Epidermal melanocyte (primary cell): ENCODE data around the gene CFC1.
"Not testable (repeated sequence)": the region's sequence is repeated elsewhere in the genome, so short reads cannot be mapped to it uniquely, and the experiment has no call there.

Experiments used
- DNase-seq: peaks from one replicate; pipeline ENCODE4 v3.0.0; 2011; ENCODE audit warnings: low spot score; ENCODE audit not compliant: insufficient read length

CFC1 gene

GRCh38 chr2:130599393-130599792 lies at the start of gene CFC1:
Gene CFC1, minus strand, starts transcription at chr2:130599575. Its CDS starts 288 bp downstream, at chr2:130599287.
- not testable (repeated sequence) for DNase-seq

- DNase-seq, result not testable (repeated sequence)
Measured at GRCh38 chr2:130641688-130642087, 42.3 kb upstream of the CFC1 start.

GRCh38 chr2:130638973-130639372 lies 39.6 kb upstream of the CFC1 start:
- not testable (repeated sequence) for DNase-seq

DNA sequence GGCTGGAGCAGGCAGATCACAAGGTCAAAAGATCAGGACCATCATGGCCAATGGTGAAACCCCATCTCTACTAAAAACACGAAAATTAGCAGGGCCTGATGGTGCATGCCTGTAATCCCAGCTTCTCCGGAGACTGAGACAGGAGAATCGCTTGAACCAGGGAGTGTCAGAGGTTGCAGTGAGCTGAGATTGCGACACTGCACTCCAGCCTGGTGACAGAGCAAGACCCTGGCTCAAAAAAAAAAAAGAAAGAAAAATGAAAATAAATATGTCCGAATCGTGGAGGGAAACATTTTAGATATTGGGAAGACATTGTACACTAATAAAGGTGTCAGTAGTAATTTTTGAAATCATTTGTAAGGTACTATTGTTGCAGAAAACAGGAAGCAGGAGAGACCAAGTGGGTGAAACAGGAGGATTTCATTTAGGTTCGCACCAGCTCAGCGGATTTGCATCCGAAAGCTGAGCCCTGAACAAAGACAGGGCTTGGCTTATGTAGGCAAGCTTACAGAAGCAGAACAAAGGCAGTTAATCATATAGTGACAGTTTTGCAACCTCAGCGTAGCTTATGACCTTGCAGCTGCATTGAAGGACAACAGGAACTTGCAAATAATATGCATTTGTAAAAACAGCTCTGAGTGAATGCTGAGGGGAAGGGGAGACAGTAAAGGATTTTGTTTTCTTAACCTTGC lies 29.6 kb upstream of the CFC1 start:
- not testable (repeated sequence) for DNase-seq

GRCh38 chr2:130611140-130611539 lies 11.8 kb upstream of the CFC1 start, which contains the start of gene POTEJ:
Gene POTEJ, plus strand, starts transcription at chr2:130611440. Its CDS starts 93 bp downstream, at chr2:130611533.
- DNase-seq, result not testable (repeated sequence)

DNA sequence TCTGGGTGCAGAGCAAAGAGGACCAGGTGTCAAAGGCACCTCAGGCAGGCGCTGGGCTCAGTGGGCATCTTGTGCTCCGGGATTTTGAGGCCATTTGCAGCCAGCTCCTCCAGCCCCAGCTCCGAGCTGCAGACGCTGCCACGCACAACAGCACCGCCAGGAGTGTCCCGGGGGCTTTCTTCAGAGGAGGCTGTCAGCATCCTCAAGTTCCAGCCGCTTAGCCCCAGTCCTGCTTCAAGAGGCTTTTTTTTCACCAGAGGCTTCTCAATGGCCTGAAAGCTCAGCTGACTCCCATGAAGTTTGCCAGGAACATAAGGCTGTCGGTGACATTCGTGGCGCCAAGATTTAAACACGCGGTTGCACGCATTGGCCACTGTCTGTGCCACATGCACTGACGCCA lies 11.1 kb upstream of the CFC1 start:
- not testable (repeated sequence) for DNase-seq

DNA sequence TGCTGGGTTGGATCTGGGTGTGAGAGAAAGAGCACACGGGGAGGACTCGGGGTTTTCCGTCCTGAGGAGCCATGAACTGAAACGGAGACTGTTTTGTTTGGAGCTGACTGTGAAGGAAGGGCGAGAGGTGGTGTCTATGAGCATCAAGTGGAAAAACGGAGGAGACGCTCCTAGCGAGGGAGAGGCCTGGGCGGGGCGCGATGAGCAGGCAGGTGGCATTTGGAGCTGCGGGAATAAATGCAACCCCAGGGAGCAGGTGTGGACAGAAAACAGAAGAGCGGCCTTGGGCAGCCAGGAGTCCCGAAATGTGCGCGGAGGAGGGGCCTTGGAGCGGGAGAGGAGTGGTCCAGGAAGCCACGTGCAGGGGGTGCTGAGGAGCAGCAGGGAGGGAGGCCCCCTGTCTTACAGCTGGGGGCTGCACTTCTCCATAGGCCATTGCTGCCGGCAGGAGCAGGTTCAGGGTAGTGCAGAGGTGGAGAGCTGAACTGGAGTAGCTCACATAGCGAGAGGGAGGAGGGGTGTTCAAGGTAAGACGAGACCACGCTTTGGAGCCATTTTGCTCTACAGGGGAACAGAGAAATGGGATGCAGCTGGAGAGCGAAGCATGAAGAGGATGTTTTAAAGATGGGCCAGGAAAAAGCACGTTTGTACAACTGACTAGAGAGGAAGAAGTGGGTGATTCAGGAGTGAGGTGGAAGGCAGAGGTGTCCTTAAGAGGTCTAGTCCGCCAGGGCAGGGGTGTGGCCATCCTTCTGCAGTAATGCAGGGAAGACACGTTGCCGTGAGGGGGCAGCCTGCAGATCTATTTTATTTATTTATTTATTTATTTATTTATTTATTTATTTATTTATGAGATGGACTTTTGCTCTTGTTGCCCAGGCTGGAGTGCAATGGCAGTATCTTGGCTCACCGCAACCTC lies 9.9 kb upstream of the CFC1 start:
- DNase-seq, result not testable (repeated sequence)

DNA sequence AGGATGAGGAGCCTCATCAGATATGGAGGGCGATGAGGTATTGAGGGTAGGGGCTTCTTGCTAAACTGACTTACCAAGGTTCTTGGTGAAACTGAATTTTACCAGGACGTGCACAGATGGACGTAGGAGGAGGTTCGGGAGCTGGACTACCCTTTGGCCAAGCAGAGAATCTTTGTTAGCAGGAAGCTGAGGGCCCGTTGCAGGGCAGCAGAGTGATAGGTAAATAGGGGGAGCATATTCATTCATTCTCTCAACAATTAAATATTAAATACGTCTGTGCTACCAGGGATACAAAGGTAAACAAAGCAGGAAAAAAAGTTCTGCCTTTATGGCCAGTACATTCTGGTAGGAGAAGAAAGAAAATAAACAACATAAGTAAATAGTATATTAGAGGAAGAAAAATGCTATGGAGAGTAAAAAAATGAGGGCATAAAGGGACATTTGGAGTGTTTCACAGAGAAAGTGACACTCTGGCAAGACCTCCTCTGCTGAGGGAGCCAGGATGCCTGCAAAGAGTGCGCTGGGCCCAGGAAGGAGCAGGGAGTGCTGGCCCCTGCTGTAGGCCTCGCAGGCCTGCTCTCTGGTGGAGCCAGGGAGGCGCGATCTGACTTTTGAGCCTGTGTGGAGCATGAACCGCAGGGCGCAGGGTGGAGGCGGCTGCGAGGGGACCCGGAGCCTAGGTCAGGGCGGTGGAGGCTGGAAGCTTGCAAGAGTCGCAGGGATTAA lies 9.1 kb upstream of the CFC1 start:
- DNase-seq, result not testable (repeated sequence)

- DNase-seq, result not testable (repeated sequence)
Measured at GRCh38 chr2:130601648-130602302, 2.4 kb upstream of the CFC1 start.

DNA sequence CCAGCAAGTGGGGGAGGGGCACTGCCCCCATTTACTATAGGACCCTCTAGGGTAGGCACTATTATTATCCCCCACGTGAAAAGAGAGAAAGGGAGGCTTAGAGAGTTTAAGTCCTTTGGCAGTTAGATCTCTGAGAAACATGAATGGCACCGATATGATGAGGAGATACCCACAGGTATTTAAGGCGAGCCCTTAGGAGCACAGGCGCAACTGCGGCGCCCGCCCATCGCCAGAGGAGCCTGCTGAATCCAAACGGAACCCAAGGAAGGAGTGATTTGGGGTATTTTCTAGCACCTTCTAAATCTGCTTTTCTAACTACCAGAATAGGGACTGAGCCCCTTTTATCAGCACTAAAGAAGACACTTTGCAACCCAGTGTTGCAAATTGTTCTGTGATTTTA lies 551 bp upstream of the CFC1 start:
- not testable (repeated sequence) for DNase-seq

GRCh38 chr2:130598463-130598862 lies 912 bp downstream of the CFC1 start:
- DNase-seq, result not testable (repeated sequence)

- DNase-seq, result not testable (repeated sequence)
Measured at GRCh38 chr2:130597994-130598393, 1.4 kb downstream of the CFC1 start.

DNA sequence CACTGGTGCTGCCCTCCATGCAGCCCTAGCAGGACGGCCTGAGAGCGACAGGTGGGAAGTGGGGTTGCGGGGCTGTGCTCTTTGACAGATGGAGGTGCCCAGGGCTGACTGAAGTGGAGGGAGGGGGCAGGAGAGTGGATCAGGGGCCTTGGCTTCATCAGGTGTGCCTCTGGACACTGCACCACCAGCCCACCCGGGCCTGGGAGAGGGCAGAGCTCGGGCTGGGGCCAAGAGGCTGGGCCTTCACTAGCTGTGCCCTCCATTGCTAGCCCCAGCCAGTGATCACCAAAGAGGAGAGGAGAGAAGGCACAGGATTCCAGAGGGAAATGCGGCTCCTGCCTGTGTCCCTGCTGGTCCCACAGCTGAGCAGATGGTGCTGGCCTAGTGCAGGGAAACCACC lies 2.6 kb downstream of the CFC1 start:
- DNase-seq, result not testable (repeated sequence)

- DNase-seq, result not testable (repeated sequence)
Measured at GRCh38 chr2:130594011-130594410, 5.4 kb downstream of the CFC1 start.

- not testable (repeated sequence) for DNase-seq
Measured at GRCh38 chr2:130592791-130593414, 6.5 kb downstream of the CFC1 start.

DNA sequence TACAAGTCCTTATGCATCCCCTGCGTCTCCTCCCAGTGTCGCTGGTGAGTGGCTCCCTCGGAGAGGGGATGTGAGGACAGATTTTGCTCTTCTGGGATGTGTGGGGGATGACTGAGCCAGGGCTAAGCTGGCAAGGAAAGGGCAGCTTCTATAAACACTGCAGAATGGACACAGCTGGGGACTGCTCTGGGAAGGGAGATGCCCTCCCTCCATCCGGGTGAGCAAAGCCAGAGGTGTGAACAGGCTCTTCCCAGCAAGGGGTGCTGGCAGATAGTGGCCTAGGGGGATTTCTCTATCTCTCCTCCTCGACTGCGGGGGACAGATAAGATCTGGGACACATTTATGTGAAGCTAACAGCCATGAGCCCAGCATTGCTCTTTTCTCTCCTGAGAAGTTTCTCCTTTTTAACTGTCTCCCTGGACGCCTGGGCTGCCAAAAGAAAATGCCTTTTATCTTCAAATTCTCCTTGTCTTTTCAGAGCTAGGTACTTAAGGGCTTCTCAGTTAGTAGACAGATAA lies 8.5 kb downstream of the CFC1 start:
- DNase-seq, result not testable (repeated sequence)

GRCh38 chr2:130590170-130590841 lies 9.1 kb downstream of the CFC1 start:
- DNase-seq, result not testable (repeated sequence)

GRCh38 chr2:130588688-130589458 lies 10.5 kb downstream of the CFC1 start:
- not testable (repeated sequence) for DNase-seq

DNA sequence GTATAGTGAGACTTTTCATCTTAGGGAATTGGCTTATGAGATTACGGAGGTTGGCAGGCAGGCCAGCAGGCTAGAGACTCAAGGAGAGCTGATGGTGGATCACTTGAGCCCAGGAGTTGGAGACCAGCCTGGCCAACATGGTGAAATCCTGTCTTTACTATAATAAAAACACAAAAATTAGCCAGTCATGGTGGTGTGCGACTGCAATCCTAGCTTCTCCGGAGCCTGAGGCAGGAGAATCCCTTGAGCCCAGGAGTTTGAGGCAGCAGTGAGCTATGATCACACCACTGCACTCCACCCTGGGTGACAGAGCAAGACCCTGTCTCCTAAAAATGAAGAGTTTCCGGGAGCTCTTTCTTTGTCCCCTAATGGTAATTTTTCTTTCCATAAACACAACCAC lies 14.6 kb downstream of the CFC1 start:
- not testable (repeated sequence) for DNase-seq
